ENCODE data around the gene CBY3. TPM values are rescaled to one million over a fixed set of nuclear protein-coding genes. Genes with fewer than 3 reads are reported as not detected.

Gene CBY3
- total and polyA plus RNA-seq, 2 of the 13 experiments (the other 11 are each of a cell fraction or from before 2014, with no cell fraction given), result not detected

GRCh38 chr5:179678223-179679013 lies 2.4 kb downstream of the CBY3 start (continued):
- TF ChIP-seq ZNF709 (CRISPR knock-in tag; IDR thresholded peaks at IDR 0.05) (peak; percentile 35; the same call in 1 of the 2 replicates), ATF7 (IDR thresholded peaks at IDR 0.05) (peak; percentile 87), ATF7 (CRISPR knock-in tag; IDR thresholded peaks at IDR 0.05) (peak; percentile 93), MEF2D (CRISPR knock-in tag; IDR thresholded peaks at IDR 0.05) (peak; percentile 72), DR1 (CRISPR knock-in tag; IDR thresholded peaks at IDR 0.05) (peak; percentile 68), ZNF501 (CRISPR knock-in tag; IDR thresholded peaks at IDR 0.05) (peak; percentile 87), FOXK2 (IDR thresholded peaks at IDR 0.05) (no peak), HNRNPH1 (optimal IDR thresholded peaks at IDR 0.05; ENCODE audit: low read depth, low read length) (no peak), KMT2B (CRISPR knock-in tag; IDR thresholded peaks at IDR 0.05) (peak; percentile 78), ZNF644 (CRISPR knock-in tag; IDR thresholded peaks at IDR 0.05; ENCODE audit: low read depth) (no peak), MZF1 (CRISPR knock-in tag; IDR thresholded peaks at IDR 0.05; ENCODE audit: borderline replicate concordance) (no peak), SP4 (CRISPR knock-in tag; IDR thresholded peaks at IDR 0.05) (peak; percentile 83; the same call in 1 of the 2 replicates), SNRNP70 (IDR thresholded peaks at IDR 0.05; ENCODE audit: low read depth, low read length) (no peak), KAT7 (CRISPR knock-in tag; IDR thresholded peaks at IDR 0.05; ENCODE audit: borderline replicate concordance) (peak; percentile 78), SPEN (CRISPR knock-in tag; IDR thresholded peaks at IDR 0.05; ENCODE audit: low read depth) (peak; percentile 65), ZBTB43 (CRISPR knock-in tag; conservative IDR thresholded peaks at IDR 0.05) (peak; percentile 84), ZNF33B (CRISPR knock-in tag; IDR thresholded peaks at IDR 0.05) (0 out of 2 replicates have a peak, but pooled peaks have one; percentile 61), ZNF180 (CRISPR knock-in tag; IDR thresholded peaks at IDR 0.05; ENCODE audit: borderline replicate concordance, low read depth) (no peak), CREM (IDR thresholded peaks at IDR 0.05) (peak; percentile 51), CREM (CRISPR knock-in tag; IDR thresholded peaks at IDR 0.05) (no peak), NCOA2 (CRISPR knock-in tag; IDR thresholded peaks at IDR 0.05) (peak; percentile 42), ZNF124 (CRISPR knock-in tag; IDR thresholded peaks at IDR 0.05) (peak; percentile 69)
- TF ChIP-seq, protein P1, sequence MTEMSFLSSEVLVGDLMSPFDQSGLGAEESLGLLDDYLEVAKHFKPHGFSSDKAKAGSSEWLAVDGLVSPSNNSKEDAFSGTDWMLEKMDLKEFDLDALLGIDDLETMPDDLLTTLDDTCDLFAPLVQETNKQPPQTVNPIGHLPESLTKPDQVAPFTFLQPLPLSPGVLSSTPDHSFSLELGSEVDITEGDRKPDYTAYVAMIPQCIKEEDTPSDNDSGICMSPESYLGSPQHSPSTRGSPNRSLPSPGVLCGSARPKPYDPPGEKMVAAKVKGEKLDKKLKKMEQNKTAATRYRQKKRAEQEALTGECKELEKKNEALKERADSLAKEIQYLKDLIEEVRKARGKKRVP (CRISPR knock-in tag; IDR thresholded peaks at IDR 0.05), result peak in 1 of 2 experiments; percentile 91; a peak in 2 of 4 replicates
- TF ChIP-seq, protein P2, sequence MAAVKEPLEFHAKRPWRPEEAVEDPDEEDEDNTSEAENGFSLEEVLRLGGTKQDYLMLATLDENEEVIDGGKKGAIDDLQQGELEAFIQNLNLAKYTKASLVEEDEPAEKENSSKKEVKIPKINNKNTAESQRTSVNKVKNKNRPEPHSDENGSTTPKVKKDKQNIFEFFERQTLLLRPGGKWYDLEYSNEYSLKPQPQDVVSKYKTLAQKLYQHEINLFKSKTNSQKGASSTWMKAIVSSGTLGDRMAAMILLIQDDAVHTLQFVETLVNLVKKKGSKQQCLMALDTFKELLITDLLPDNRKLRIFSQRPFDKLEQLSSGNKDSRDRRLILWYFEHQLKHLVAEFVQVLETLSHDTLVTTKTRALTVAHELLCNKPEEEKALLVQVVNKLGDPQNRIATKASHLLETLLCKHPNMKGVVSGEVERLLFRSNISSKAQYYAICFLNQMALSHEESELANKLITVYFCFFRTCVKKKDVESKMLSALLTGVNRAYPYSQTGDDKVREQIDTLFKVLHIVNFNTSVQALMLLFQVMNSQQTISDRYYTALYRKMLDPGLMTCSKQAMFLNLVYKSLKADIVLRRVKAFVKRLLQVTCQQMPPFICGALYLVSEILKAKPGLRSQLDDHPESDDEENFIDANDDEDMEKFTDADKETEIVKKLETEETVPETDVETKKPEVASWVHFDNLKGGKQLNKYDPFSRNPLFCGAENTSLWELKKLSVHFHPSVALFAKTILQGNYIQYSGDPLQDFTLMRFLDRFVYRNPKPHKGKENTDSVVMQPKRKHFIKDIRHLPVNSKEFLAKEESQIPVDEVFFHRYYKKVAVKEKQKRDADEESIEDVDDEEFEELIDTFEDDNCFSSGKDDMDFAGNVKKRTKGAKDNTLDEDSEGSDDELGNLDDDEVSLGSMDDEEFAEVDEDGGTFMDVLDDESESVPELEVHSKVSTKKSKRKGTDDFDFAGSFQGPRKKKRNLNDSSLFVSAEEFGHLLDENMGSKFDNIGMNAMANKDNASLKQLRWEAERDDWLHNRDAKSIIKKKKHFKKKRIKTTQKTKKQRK (IDR thresholded peaks at IDR 0.05; ENCODE audit: low read length), result no peak
- TF ChIP-seq, protein P3, sequence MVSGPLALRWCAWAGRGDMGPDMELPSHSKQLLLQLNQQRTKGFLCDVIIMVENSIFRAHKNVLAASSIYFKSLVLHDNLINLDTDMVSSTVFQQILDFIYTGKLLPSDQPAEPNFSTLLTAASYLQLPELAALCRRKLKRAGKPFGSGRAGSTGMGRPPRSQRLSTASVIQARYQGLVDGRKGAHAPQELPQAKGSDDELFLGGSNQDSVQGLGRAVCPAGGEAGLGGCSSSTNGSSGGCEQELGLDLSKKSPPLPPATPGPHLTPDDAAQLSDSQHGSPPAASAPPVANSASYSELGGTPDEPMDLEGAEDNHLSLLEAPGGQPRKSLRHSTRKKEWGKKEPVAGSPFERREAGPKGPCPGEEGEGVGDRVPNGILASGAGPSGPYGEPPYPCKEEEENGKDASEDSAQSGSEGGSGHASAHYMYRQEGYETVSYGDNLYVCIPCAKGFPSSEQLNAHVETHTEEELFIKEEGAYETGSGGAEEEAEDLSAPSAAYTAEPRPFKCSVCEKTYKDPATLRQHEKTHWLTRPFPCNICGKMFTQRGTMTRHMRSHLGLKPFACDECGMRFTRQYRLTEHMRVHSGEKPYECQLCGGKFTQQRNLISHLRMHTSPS (CRISPR knock-in tag; IDR thresholded peaks at IDR 0.05; ENCODE audit: low read depth), result peak; percentile 42

All from HepG2 (cell line).